Suprapubic skin (tissue), 3 donors: ENCODE data around the gene VPS26A.

Source experiments
- CTCF ChIP-seq, 2 donors: fragments of 200-600 bp in 1 of 2; fragments of 450-650 bp in 1 of 2; sonication (generic) in 1 of 2; IDR thresholded peaks; one replicate each; pipeline ENCODE4 v1.5.1; 2016 to 2019; ENCODE audit warnings: antibody characterized with exemption in 2 of 2, mild to moderate bottlenecking in 1 of 2, moderate library complexity in 1 of 2
- POLR2AphosphoS5 ChIP-seq, 3 donors: sonication (generic); formaldehyde crosslinking; IDR thresholded peaks; one replicate each; pipeline ENCODE4 v1.6.1; 2017; ENCODE audit warnings: antibody characterized with exemption in 3 of 3

- TF ChIP-seq POLR2AphosphoS5 (IDR thresholded peaks at IDR 0.05) = no peak
- TF ChIP-seq CTCF (IDR thresholded peaks at IDR 0.05) = no peak
Measured at GRCh38 chr10:69151984-69152383, 28.0 kb downstream of the VPS26A start.
